Aorta (tissue), 5 donors: Measurements from ENCODE around the gene PPEF2. TPM values are rescaled to one million over a fixed set of nuclear protein-coding genes. Genes with fewer than 3 reads are reported as not detected.

ENCODE experiments used
- ATAC-seq: fragments of 200-7000 bp; cut with Tn5 transposase; one replicate; pipeline ENCODE4 v1.9.1; 2022; ENCODE audit warnings: moderate library complexity; ENCODE audit not compliant: low FRiP score
- DNase-seq, 2 donors: peaks; one replicate each; pipeline ENCODE4 v3.0.0-alpha.2; 2020
- H3K27ac ChIP-seq, 2 donors: one replicate each; pipeline ENCODE4 v1.5.1; 2013; ENCODE audit warnings: low read length in 2 of 2, mild to moderate bottlenecking in 2 of 2, moderate library complexity in 2 of 2, control low read depth in 1 of 2, inconsistent platforms in 1 of 2, low read depth in 1 of 2
- H3K27me3 ChIP-seq, 2 donors: one replicate each; pipeline ENCODE4 v1.6.1; 2013; ENCODE audit warnings: control low read depth in 1 of 2, low read length in 1 of 2, mild to moderate bottlenecking in 1 of 2, moderate library complexity in 1 of 2; ENCODE audit not compliant: insufficient read depth in 2 of 2, control insufficient read depth in 1 of 2
- H3K36me3 ChIP-seq, 2 donors: one replicate each; pipeline ENCODE4 v1.6.1; 2013; ENCODE audit warnings: control low read depth in 1 of 2, low read length in 1 of 2, mild to moderate bottlenecking in 1 of 2; ENCODE audit not compliant: insufficient read depth in 2 of 2, control insufficient read depth in 1 of 2
- H3K4me1 ChIP-seq, 2 donors: one replicate each; pipeline ENCODE4 v1.6.1; 2013; ENCODE audit warnings: low read length in 2 of 2, control low read depth in 1 of 2, mild to moderate bottlenecking in 1 of 2, moderate library complexity in 1 of 2; ENCODE audit not compliant: insufficient read depth in 2 of 2, control insufficient read depth in 1 of 2
- H3K4me3 ChIP-seq, 2 donors: one replicate each; pipeline ENCODE4 v1.5.1; 2013; ENCODE audit warnings: low read length in 2 of 2, control low read depth in 1 of 2, mild to moderate bottlenecking in 1 of 2
- H3K9me3 ChIP-seq: one replicate; pipeline ENCODE4 v1.6.1; 2013; ENCODE audit warnings: mild to moderate bottlenecking, low read length; ENCODE audit not compliant: control insufficient read depth
- WGBS, 2 donors: extraction: QIAGEN DNeasy Blood & Tissue Kit; methylation state at CpG; one replicate each; pipeline ENCODE4 v1.1.7; 2013; 5-methylcytosine and 5-hydroxymethylcytosine counted together
- intact Hi-C, 2 donors: fragments of 100-400 bp; cut with DNase I; formaldehyde crosslinking; loops; one replicate each; pipeline versions ENCODE4 v1.14.2 to v1.15.0; 2022
- polyA plus RNA-seq, 2 donors: library from polyadenylated mRNA; stranded (reverse); fragments of 200-250 nt; gene quantifications; one replicate each; pipeline ENCODE4 v1.2.3, GENCODE V29; 2013
- total RNA-seq, 2 donors: library from RNA; stranded (reverse); fragmentation: NEBNext Ultra II Directional; extraction: Animal tissue kit (Norgen Biotek cat#: 25700); gene quantifications; one replicate each; pipeline ENCODE4 v1.2.1, GENCODE V29; 2021
- donor health status: healthy with polysubstance abuse.
- donor health status: Bipolar disorder and iron deficiency.
- donor health status: DM: no; HTN: no; CAD: no.
- donor health status: DM: no; HTN: no; CAD: no.
- donor health status: DM: yes; HTN: yes; CAD: no.

The PPEF2 gene
- total and polyA plus RNA-seq, 4 donors, result 0.15 to 0.36 (median 0.32) TPM; not detected in 1

GRCh38 chr4:75819121-75819520 is 83.1 kb downstream of the PPEF2 start:
- 92 to 93% methylated on average over 4 of the region's 4 CpGs for WGBS, 2 donors
- no peak for ATAC-seq
- no peaks in the 10 kb centered on the region for H3K4me1 ChIP-seq

GRCh38 chr4:75817901-75818300 is 84.4 kb downstream of the PPEF2 start:
- DNase-seq (no peak), ATAC-seq (no peak)
- Histone ChIP-seq H3K36me3 (peaks cover 0 to 11% of the 10 kb centered on the region in 2 donors), H3K4me3 (no peak overlapping the region), H3K4me1 (no peaks in the 10 kb centered on the region), H3K27me3 (no peaks in the 10 kb centered on the region), H3K9me3 (no peaks in the 10 kb centered on the region), H3K27ac (no peak overlapping the region)
- intact Hi-C loops, result no loop called here
- 73 to 80% methylated on average over 2 of the region's 2 CpGs for WGBS, 2 donors

More at GRCh38 chr4:75819121-75819520, 83.1 kb downstream of the PPEF2 start:
- no peaks in the 10 kb centered on the region for H3K27me3 ChIP-seq
- peaks cover 0 to 9% of the 10 kb centered on the region in 2 donors for H3K36me3 ChIP-seq
- no peak overlapping the region for H3K4me3 ChIP-seq
- no peak overlapping the region for H3K27ac ChIP-seq
- no peaks in the 10 kb centered on the region for H3K9me3 ChIP-seq
- DNase-seq, result no peak
- intact Hi-C loops, result no loop called here

Other genes starting within 250 kb of the PPEF2 start
- gene G3BP2, start 229.0 kb downstream of the PPEF2 start, total RNA-seq, result 10 to 100 TPM; 99.6 to 99.7 TPM
- 10 to 100 TPM; 36.7 to 38.6 TPM for gene G3BP2, start 229.0 kb downstream of the PPEF2 start, polyA plus RNA-seq
- gene USO1, start 177.9 kb downstream of the PPEF2 start, total RNA-seq, result 10 to 100 TPM; 77.2 to 86.6 TPM
- gene USO1, start 177.9 kb downstream of the PPEF2 start, polyA plus RNA-seq, result 10 to 100 TPM; 50.6 to 51.7 TPM
- 10 to 100 TPM; 24.9 to 41.4 TPM for gene NAAA, start 38.6 kb upstream of the PPEF2 start, total RNA-seq
- 10 to 100 TPM; 24.8 to 28.2 TPM for gene NAAA, start 38.6 kb upstream of the PPEF2 start, polyA plus RNA-seq
- 10 to 100 TPM; 30.2 to 36.5 TPM for gene SDAD1, start 88.5 kb upstream of the PPEF2 start, total RNA-seq
- 10 to 100 TPM; 16.0 to 17.2 TPM for gene SDAD1, start 88.5 kb upstream of the PPEF2 start, polyA plus RNA-seq
- gene CXCL9, start 105.1 kb upstream of the PPEF2 start, total RNA-seq, result 1 to 10 TPM; 1.2 to 1.6 TPM
- gene CXCL9, start 105.1 kb upstream of the PPEF2 start, polyA plus RNA-seq, result 1 to 10 TPM in 1 of 2 donors, under 1 TPM in 1; 0.38 to 4.4 TPM
- 1 to 10 TPM; 1.8 to 2.6 TPM for gene CXCL10, start 121.0 kb upstream of the PPEF2 start, total RNA-seq
- 1 to 10 TPM in 1 of 2 donors, not detected in 1; 7.8 TPM for gene CXCL10, start 121.0 kb upstream of the PPEF2 start, polyA plus RNA-seq
- gene CXCL11, start 133.6 kb upstream of the PPEF2 start, total RNA-seq, result under 1 TPM; 0.23 to 0.45 TPM
- 1 to 10 TPM in 1 of 2 donors, under 1 TPM in 1; 0.46 to 2.3 TPM for gene CXCL11, start 133.6 kb upstream of the PPEF2 start, polyA plus RNA-seq
- under 1 TPM; 0.68 to 0.81 TPM for gene ART3, start 172.3 kb upstream of the PPEF2 start, total RNA-seq
- gene ART3, start 172.3 kb upstream of the PPEF2 start, polyA plus RNA-seq, result not detected
- 10 to 100 TPM; 38.8 to 45.5 TPM for gene NUP54, start 245.9 kb upstream of the PPEF2 start, total RNA-seq
- 10 to 100 TPM; 19.8 to 24.3 TPM for gene NUP54, start 245.9 kb upstream of the PPEF2 start, polyA plus RNA-seq